ENCODE data around the gene AP3S2. TPM values are rescaled to one million over a fixed set of nuclear protein-coding genes. Genes with fewer than 3 reads are reported as not detected.

Gene AP3S2
- total and polyA plus RNA-seq, 2 of the 4 experiments (the other 2 are of a cell fraction), result 12.6 to 34.1 TPM

- Histone ChIP-seq H3K4me2 (ENCODE audit: low read depth, low read length) (no peak overlapping the region), H3K4me3 (ENCODE audit: insufficient read depth, low read depth, low read length) (no peak overlapping the region), H3K9me1 (ENCODE audit: insufficient read depth, low read length) (0 out of 2 replicates have a peak, but pooled peaks cover 5% of the 10 kb centered on the region), H2BK120ac (ENCODE audit: low read depth, low read length) (no peak overlapping the region), H4K20me1 (ENCODE audit: insufficient read depth, low read length) (no peaks in the 10 kb centered on the region), H2BK5ac (ENCODE audit: low read depth, low read length, poor library complexity, severe bottlenecking) (no peak overlapping the region), H3K56ac (ENCODE audit: extremely low read depth, insufficient read depth, low read length) (no peak overlapping the region), H3K23ac (ENCODE audit: low read depth, low read length) (no peak overlapping the region), H4K91ac (ENCODE audit: insufficient read depth, low read depth, low read length) (no peak overlapping the region), H2AK5ac (ENCODE audit: low read depth, low read length) (no peak overlapping the region), H4K5ac (ENCODE audit: low read depth, low read length) (no peak overlapping the region), H2AFZ (replicated peaks; ENCODE audit: low read length, poor library complexity) (no peak overlapping the region), H3K4me1 (ENCODE audit: control insufficient read depth, insufficient read depth, low read length) (peaks cover 5% of the 10 kb centered on the region), H2BK20ac (ENCODE audit: low read depth, low read length) (no peak overlapping the region), H2AK9ac (replicated peaks; ENCODE audit: low read depth, low read length, poor library complexity) (no peak overlapping the region), H3K27ac (ENCODE audit: insufficient read depth, low read length) (no peak overlapping the region), H3K14ac (replicated peaks; ENCODE audit: low read depth, low read length) (no peak overlapping the region), H4K8ac (ENCODE audit: low read depth in 2 of 2, low read length in 2 of 2) (no peak overlapping the region), H3K18ac (ENCODE audit: low read depth, low read length) (no peak overlapping the region), H3K4ac (ENCODE audit: low read depth, low read length) (no peak overlapping the region), H3K9me3 (ENCODE audit: control insufficient read depth, insufficient read depth, low read length) (peaks cover 3% of the 10 kb centered on the region; the same call in 1 of the 2 replicates), H3K36me3 (ENCODE audit: control insufficient read depth, insufficient read depth, low read length) (peaks cover 30% of the 10 kb centered on the region), H3K79me1 (ENCODE audit: low read depth in 1 of 2, low read length in 2 of 2) (no peaks in the 10 kb centered on the region), H3K9ac (ENCODE audit: low read depth, low read length) (no peak overlapping the region), H3K27me3 (ENCODE audit: control insufficient read depth, insufficient read depth, low read length) (no peaks in the 10 kb centered on the region), H2BK15ac (ENCODE audit: low read depth, low read length) (no peak overlapping the region)
- 98% methylated on average over 9 of the region's 16 CpGs; no CpG with 5 or more reads in 1 of the 2 experiments for WGBS, 2 experiments (ENCODE audit: extremely low coverage in 2 of 2, insufficient read length in 1 of 2)
- in situ Hi-C loops (cut with MboI; ENCODE audit: low sequenced_read_pairs) (no loop called here), intact Hi-C loops (cut with micrococcal nuclease) (no loop called here), dilution Hi-C loops (cut with HindIII; ENCODE audit: low sequenced_read_pairs, unreplicated experiment) (no loop called here)
- ChIA-PET POLR2A (ENCODE audit: unreplicated experiment) (no interaction called here), CTCF (no interaction called here)
- DNase-seq, result no peak
- TF ChIP-seq RAD21 (IDR thresholded peaks at IDR 0.05; ENCODE audit: low read length) (no peak), BHLHE40 (IDR thresholded peaks at IDR 0.05; ENCODE audit: low read depth, low read length) (no peak), MAZ (IDR thresholded peaks at IDR 0.05; ENCODE audit: borderline replicate concordance, low read depth, low read length) (no peak), CEBPB (IDR thresholded peaks at IDR 0.05; ENCODE audit: low read depth, low read length) (no peak), CHD1 (IDR thresholded peaks at IDR 0.05; ENCODE audit: low read depth, low read length) (no peak), MXI1 (IDR thresholded peaks at IDR 0.05; ENCODE audit: borderline replicate concordance, low read depth, low read length) (no peak), RCOR1 (IDR thresholded peaks at IDR 0.05; ENCODE audit: insufficient replicate concordance, low read length) (no peak), POLR2A (IDR thresholded peaks at IDR 0.05; ENCODE audit: low read depth, low read length) (no peak), USF2 (IDR thresholded peaks at IDR 0.05; ENCODE audit: low read depth, low read length) (no peak), CTCF (conservative IDR thresholded peaks at IDR 0.05; ENCODE audit: low read depth, low read length) (no peak), ELK1 (IDR thresholded peaks at IDR 0.05; ENCODE audit: borderline replicate concordance, low read depth, low read length) (no peak)
- BruUV-seq (replicated peaks), result no TSS peak
- no peak for ATAC-seq (ENCODE audit: low read depth)
Observed at GRCh38 chr15:89790661-89791060, 103.1 kb downstream of the AP3S2 start.
